GM19193 (cell line): ENCODE data around the gene CCDC92.

Experiments
- POLR2A ChIP-seq: IDR thresholded peaks from 4 replicates; pipeline ENCODE4 v1.6.1; 2011; ENCODE audit not compliant: insufficient read depth, insufficient read length; ENCODE audit errors: extremely low read depth

The CCDC92 gene

DNA sequence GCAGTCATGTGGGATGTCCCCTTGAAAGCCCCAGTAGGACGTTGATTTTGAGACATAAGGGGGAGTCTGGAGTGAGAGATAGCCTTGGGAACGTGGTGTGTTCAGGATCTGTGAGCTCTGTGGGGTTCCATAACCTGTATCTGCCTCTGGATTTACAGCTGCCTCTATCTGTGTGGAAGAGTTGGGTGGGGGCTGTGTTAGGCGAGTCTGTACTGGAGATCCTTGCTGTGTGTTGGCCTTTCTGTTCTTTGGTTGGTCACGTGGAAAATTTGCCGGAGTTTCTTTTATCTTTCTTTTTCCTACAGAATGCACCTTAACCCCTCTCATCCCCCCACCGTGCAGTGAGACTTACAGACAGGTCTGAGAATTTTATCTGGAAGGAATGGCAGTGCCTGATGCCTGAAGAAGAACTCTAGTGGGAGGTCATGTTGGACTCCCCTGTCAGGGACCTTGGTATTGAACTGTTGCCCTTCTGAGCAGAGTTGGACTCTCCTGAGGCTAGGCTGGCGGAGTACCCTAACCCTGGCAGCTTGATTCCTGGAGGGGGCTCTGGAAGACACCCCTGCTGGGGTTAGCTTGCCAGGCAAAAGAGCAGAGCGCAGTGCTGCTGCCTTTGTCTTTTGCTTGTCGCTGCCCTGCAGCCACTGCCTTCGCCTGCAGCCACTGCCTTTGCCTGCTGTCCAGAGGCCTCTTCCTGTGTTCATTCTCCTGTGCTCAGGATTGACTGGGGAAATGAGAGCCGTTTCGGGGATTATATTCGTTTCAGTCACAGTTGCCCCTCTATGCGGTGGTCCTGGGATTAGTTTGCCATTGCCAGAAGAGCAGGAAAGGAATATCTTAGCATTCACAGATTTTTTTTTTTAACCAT, 34.4 kb upstream of the CCDC92 start:
- TF ChIP-seq POLR2A, result no peak

DNA sequence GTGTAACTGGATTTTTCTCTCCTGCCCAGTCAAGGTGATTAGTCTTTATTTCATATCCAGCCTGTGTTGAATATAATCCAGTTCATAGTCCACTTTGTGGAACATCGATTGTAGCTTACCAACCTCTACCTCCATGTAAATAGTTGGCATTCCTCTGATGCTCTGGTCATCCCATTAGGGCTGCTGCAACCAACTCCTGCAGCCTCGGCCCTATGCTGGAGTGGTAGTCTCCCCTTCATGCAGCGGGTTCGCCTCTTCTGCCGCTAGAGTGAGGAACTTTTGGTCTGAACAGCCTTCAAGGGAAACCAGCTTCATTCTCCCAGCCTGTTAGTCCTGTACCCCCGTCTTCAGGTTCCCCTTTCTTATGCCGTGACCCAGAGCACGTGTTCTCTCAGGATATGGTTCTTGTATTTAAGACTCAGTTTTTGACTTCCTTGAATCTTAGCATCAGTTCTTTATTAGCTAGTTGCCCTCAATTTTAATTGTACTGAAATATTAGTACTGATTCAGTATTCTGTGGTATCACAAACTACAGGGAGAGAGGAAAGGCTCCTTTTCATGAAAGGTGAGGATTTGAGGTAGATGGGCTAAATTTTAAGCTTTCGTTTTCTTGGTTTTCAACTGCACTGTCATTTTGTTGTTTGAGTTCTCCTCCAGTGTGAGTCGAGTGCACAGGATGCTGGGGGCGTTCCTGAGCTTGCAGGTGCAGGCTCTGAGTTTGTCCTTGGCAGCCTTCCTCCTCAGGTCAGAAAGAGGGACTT, 33.6 kb upstream of the CCDC92 start:
- no peak for TF ChIP-seq POLR2A

DNA sequence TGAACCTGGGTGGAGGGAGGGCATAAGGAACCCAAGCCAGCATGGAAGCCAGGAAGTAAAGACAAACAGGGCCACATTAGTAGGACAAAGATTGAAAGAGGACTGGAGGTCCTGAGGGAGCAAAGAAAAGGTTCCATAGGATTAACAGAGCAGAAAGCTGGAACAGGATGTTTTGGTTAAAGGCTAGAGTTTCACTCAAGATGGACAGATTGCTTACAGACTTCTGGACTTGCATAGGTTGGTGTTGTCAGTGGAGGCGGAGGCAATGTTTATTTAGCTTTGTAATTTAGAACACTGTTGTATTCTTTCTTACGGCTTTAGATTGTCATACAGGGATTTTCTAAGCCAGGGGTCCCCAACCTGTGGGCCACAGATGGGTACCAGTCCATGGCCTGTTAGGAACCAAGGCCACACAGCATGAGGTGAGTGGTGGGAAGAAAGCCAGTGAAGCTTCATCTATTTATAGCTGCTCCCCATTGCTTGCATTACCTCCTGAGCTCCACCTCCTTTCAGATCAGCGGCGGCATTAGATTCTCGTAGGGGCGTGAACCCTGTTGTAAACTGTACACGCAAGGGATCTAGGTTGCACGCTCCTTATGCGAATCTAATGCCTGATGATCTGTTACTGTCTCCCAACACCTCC, 31.7 kb upstream of the CCDC92 start:
- no peak for TF ChIP-seq POLR2A

DNA sequence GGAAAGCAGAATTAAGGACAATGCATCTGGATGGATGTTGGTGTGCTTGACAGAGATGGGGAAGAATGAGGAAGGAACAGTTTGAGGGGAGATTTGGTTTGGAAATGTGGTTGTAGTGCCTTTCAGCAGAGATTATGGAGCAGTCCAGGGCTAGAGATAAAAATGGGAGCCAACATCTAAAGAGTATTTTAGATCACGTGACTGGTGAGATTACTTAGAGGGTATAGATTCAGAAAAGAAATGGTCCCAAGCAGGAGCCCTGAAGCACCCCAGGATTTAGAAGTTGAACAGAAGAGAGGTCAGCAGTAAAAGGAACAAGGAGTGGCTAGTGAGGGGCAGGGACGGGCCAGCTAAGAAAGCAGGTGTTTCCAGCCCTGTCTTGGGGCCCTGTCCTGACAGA, 30.0 kb upstream of the CCDC92 start:
- TF ChIP-seq POLR2A, result no peak

DNA sequence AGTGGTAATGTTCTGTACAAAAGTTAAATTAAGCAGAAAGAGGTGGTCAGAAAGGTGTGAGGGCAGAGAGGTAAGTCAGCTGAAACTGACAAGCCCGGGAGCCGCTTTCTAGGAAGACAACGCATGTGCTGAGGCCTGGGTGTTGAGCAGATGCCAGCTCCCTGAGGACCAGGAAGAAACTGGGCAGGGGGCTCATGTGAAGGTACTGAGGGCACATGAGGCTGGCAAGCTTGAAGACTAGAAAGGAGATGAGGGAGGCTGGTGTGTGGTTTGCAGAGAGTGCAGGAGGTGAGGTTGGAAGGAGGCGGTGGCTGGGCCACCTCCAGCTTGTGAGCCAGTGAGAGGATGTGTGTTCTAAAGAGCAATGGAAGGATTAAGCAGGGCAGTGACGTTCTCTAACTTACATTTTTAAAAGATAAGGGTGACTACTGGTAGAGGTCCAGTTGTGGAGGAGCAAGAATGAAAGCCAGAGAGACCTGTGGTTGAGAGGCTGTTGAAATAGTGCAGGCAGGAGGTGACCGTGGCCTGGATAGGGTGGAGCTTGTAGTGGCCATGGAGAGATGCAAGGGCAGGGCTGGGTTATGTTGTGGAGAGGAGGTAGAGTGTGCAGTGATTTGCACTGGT, 29.5 kb upstream of the CCDC92 start:
- TF ChIP-seq POLR2A, result no peak

DNA sequence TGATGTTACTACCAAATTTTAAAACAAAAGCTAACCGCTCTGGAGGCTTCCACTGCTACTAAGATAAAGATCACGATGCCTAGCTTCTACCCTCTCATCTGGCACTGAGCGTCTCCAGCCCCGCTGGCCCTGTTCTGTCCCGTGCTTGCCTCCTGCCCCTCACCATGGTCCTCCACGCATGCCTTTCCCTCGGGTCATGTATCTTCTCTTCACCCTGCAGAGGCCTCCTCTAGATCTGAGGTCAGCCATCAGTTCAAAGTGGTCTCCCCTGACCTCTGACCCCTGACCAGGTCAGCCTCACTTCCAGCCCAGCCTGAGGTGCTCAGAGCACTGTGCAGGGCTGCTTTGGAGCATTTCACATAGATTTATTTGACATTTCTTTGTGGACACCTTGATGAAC, 28.7 kb upstream of the CCDC92 start:
- no peak for TF ChIP-seq POLR2A

DNA sequence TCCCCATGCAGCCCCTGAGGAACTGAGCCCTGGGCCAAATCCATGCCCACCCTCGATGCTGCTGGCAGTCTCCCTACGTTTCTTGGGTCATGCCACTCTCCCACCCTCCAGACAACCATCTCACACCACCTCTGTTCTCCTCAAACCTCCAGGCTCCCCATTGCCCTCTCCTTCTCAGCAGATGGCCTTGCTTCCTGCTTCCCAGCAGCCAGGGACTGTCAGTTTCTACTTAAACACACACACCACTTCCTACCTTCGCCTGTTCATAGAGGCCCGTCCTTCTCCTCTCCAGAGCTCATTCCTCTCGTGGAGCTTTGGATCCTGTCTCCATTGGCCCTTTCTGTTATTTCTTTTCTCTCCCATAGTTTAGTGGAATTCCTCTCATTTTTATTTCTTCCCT, 27.5 kb upstream of the CCDC92 start:
- TF ChIP-seq POLR2A, result no peak

DNA sequence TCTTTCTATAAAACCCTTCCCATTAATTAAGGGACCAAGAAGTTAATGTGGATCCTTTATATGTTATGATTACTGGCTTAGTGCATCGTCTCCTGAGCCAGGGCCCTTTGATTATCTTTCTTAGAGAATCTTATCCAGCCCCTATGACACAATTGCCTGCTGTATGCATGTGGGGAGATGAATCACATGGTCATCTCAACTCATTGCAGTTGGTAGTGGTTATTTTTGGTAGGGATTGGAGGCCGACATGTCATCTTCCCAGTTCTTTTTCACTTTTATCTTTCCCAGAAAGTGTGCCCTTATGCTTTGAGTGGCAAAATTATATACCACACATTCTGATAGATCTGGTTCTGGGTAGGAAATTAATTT, 26.3 kb upstream of the CCDC92 start:
- no peak for TF ChIP-seq POLR2A

DNA sequence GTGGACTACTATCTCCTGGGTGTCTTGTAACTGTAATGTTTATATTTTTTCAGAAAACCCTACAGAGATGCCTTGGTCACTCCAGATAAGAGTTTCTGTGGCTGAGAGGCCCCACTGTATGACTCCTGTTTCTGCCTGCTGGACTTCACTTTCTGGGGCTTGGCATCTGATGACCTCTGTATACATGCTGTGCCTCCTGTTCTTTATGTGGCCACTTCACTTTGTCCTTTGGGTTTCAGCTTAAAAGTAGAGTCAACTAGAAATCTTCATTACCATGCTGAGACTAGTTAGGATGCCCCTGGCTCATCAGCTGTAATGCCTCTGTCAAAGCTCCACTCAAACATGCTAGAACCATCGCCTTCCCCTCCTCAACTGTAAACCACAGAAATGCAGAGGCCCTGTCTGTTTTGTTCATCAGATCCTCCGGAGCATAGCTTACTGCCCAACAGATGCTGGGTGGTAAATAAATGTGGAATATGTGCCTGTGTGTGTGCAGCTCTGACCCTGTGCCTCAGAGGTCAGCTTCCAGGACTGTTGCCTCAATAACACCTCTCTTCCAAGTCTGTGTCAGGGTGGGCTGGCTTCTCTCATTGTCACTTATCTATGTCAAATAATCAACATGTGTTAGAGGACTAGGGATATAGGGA, 25.8 kb upstream of the CCDC92 start:
- no peak for TF ChIP-seq POLR2A

DNA sequence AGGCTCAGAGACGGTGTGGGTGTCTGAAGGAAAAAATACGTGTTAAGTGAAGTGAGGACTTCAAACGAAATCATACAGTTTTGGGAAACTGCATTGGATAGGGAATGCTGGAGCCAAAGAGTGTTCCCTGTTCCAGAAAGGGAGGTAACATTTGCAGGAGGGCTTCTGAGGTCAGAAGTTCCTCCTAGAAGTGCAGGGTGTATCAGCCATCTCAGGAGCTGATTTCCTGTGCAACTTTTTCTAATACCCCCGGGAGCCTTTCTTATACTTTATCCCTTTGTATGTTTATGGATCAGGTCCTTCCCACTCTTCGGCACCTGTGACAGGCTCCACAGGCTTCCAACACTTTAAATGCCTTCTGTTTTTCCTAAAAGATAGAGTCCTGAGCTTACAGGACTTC, 25.3 kb upstream of the CCDC92 start:
- no peak for TF ChIP-seq POLR2A

DNA sequence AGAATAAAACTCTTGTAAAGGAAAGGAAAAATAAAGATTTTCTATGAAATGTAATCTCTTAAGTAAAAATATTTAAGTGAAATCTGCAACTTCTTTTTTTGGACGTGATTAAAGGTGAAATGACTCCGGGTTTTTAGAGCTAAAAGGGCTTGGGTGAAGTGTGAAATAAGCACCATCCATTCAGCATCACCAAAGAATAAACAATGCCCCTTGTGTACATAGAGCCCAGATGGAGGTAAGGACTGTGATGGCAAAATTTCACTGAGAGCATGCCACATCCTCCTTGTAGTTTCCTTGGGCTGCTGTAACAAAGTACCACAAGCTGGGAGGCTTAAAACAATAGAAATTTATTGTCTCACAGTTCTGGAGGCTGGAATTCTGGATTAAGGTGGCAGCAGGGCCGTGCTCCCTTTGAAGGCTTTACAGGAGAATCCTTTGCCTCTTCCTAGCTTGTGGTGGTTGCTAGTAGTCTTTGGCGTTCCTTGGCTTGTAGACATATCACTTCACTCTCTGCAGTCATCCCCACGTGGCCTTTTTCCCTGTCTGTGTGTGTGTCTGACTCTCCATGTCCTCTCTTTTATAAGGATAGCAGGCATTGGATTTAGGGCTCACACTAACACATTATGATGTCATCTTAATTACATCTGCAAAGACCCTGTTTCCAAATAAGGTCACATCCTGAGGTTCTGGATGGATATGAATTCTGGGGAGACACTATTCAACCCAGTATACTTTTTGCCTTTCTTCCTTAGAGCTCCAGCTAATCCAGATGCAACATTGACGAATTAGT, 24.6 kb upstream of the CCDC92 start:
- TF ChIP-seq POLR2A, result no peak

DNA sequence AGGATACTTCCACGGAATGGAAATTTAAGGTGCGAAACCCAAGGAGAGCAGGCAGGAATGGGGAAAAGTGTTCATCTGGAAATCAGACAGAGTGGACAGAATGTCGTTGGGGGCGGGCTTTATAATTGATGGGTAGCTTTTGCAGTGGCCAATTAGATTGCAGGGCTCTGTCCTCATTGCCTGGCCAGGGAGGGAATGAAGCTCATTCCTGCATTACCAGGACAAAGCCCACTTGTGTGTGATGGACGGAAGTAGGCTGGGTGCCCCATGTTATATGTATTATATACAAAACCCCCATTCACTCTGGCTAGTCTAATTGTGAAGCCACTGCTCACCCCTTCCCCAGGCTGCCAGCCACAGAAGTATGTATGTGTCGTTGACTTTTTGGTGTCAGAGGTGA, 23.9 kb upstream of the CCDC92 start:
- no peak for TF ChIP-seq POLR2A

DNA sequence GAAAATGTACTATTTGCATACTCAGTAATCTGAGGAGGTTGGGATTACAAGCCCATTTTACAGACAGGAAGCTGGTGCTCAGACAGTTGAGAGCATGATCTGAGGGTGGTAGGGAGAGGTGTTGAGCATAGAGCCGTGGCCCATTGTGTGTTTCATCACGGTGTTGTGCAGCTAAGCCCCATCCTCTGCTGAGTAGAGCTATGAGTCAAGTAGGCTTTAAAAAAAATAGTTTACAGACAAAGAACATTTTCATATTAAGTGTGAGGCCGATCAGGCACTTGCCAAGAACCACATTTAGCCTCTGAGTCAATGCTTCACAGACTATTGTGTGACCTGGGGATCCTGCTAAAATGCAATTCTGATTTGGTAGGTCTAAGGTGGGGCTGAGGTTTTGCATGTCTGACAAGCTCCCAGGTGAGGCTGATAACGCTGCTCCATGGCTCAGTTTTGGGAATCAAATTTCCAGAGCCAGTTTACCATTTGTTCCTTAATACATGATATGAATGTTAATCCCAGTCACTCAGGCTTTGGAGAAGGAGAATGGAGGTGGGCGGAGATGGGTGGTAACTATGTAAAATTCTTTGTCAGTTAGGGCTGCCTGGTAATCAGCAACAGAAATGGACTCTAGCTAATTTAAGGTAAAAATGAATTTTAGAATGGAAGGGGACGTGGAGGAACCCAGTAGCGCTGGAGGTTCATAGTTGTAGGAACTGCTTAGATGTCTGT, 22.6 kb upstream of the CCDC92 start:
- no peak for TF ChIP-seq POLR2A
